Neural progenitor cell (in vitro differentiated cells): ENCODE results near the gene OLFM1. TPM values are rescaled to one million over a fixed set of nuclear protein-coding genes. Genes with fewer than 3 reads are reported as not detected.
A peak's percentile ranks its signal among the peaks of the same experiment; 100 is the strongest.

Experiments
- DNase-seq: peaks from one replicate; pipeline ENCODE4 v3.0.0-alpha.2; 2016; ENCODE audit warnings: low spot score
- H2AFZ ChIP-seq: fragments of 200-600 bp; sonication (generic); replicated peaks from 2 replicates; pipeline ENCODE4 v1.6.1; 2016; ENCODE audit warnings: antibody characterized with exemption
- H3F3A ChIP-seq: fragments of 200-600 bp; sonication (generic); 2 replicates; pipeline ENCODE4 v1.6.1; 2016; ENCODE audit warnings: antibody characterized with exemption, low read depth
- H3K27ac ChIP-seq: fragments of 200-600 bp; sonication (generic); 2 replicates; pipeline ENCODE4 v1.5.1; 2016; ENCODE audit warnings: mild to moderate bottlenecking
- H3K27me3 ChIP-seq: fragments of 200-600 bp; sonication (generic); 2 replicates; pipeline ENCODE4 v1.6.1; 2016; ENCODE audit warnings: mild to moderate bottlenecking, moderate library complexity
- H3K36me3 ChIP-seq: fragments of 200-600 bp; sonication (generic); 2 replicates; pipeline ENCODE4 v1.5.1; 2016
- H3K4me1 ChIP-seq: fragments of 200-600 bp; sonication (generic); 2 replicates; pipeline ENCODE4 v1.6.1; 2016; ENCODE audit warnings: mixed run types
- H3K4me2 ChIP-seq: fragments of 200-600 bp; sonication (generic); 2 replicates; pipeline ENCODE4 v1.6.1; 2016
- H3K4me3 ChIP-seq: fragments of 200-600 bp; sonication (generic); 2 replicates; pipeline ENCODE4 v1.5.1; 2016
- H3K79me2 ChIP-seq: fragments of 200-600 bp; sonication (generic); 2 replicates; pipeline ENCODE4 v1.6.1; 2016; ENCODE audit warnings: low read depth
- H3K9ac ChIP-seq: fragments of 200-600 bp; sonication (generic); 2 replicates; pipeline ENCODE4 v1.6.1; 2016
- H3K9me3 ChIP-seq: fragments of 200-600 bp; sonication (generic); 2 replicates; pipeline ENCODE4 v1.5.1; 2016; ENCODE audit warnings: low read depth
- H4K20me1 ChIP-seq: fragments of 200-600 bp; sonication (generic); 2 replicates; pipeline ENCODE4 v1.6.1; 2016; ENCODE audit warnings: low read depth
- H3K27ac Mint-ChIP-seq: 3 replicates; pipeline ENCODE4 v1.8.0; 2021; ENCODE audit warnings: mixed read lengths
- H3K27me3 Mint-ChIP-seq: 2 replicates; pipeline ENCODE4 v1.8.0; 2022; ENCODE audit warnings: low read depth, mild to moderate bottlenecking, inconsistent platforms, moderate library complexity, mixed read lengths; ENCODE audit not compliant: insufficient read depth
- H3K36me3 Mint-ChIP-seq: 3 replicates; pipeline ENCODE4 v1.8.0; 2021; ENCODE audit warnings: mixed read lengths
- H3K4me1 Mint-ChIP-seq: 3 replicates; pipeline ENCODE4 v1.8.0; 2021; ENCODE audit warnings: mixed read lengths
- H3K4me3 Mint-ChIP-seq: 3 replicates; pipeline ENCODE4 v1.8.0; 2021; ENCODE audit warnings: mild to moderate bottlenecking, moderate library complexity, mixed read lengths
- H3K9me3 Mint-ChIP-seq: 3 replicates; pipeline ENCODE4 v1.8.0; 2020; ENCODE audit warnings: mixed read lengths
- EZH2 ChIP-seq: fragments of 200-600 bp; sonication (generic); IDR thresholded peaks from 2 replicates; pipeline ENCODE4 v1.6.1; 2017; ENCODE audit warnings: antibody characterized with exemption, mild to moderate bottlenecking, moderate library complexity
- EZH2phosphoT487 ChIP-seq: fragments of 200-600 bp; sonication (generic); IDR thresholded peaks from 2 replicates; pipeline ENCODE4 v1.6.1; 2017; ENCODE audit warnings: antibody characterized with exemption
- total RNA-seq: library from RNA; depleted of rRNA; stranded (reverse); fragments of >200 nt; gene quantifications from 2 replicates; pipeline ENCODE4 v1.2.3, GENCODE V29; 2015; ENCODE audit warnings: low replicate concordance
- TF ChIP-seq, protein P1 (sequence below): fragments of 200-600 bp; sonication (generic); IDR thresholded peaks from 2 replicates; pipeline ENCODE4 v1.5.1; 2017; ENCODE audit warnings: antibody characterized with exemption, mild to moderate bottlenecking

OLFM1 gene
- total RNA-seq, 1 donor from 2014 or later = 4.0 TPM

DNA sequence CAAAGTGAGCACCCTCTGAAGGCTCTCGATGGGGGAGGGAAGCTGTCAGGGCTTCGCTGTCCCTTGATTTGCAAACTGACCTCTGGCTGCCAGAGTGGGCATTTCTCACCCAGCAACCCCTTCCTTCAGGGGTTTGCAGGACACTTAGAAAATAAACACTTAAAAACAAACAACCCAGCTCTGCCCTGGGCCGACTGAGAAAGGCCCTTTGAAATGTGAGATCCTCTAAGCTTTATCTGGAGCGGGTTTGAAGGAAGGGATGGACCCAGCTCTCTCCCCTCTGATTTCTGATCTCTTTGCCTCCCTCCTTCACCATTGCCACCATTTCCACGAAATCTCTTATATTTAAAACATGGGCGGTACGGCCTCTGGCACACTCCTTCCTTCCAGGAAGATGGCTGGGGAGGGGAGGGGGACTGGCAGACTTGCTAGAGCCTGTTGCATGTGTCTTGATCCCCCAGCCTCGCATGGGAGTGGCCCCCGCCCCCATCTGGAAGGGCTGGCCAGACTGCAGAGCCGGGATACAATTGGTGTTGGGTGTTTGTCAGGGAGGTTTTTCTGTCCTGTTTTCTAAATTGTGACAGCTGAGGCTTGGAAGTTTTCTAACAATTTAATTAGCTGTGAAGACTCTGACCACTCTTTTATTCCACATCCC, 20.2 kb downstream of the OLFM1 start:
- no peak overlapping the region for H3K9ac ChIP-seq
- peaks cover 12% of the 10 kb centered on the region for H3K4me1 ChIP-seq
- DNase-seq = no peak
- H3K9me3 ChIP-seq = no peaks in the 10 kb centered on the region
- no peaks in the 10 kb centered on the region for H3K36me3 ChIP-seq
- H4K20me1 ChIP-seq = no peaks in the 10 kb centered on the region
- H3K27me3 ChIP-seq = no peaks in the 10 kb centered on the region
- no peak overlapping the region for H3K27ac ChIP-seq
- Mint-ChIP-seq H3K36me3 (no peaks in the 10 kb centered on the region), H3K4me3 (no peak overlapping the region), H3K27ac (no peak overlapping the region), H3K27me3 (peaks cover 5% of the 10 kb centered on the region), H3K9me3 (no peaks in the 10 kb centered on the region), H3K4me1 (peaks cover 15% of the 10 kb centered on the region)
- TF ChIP-seq EZH2phosphoT487 (no peak), EZH2 (no peak)
- TF ChIP-seq, protein P1, sequence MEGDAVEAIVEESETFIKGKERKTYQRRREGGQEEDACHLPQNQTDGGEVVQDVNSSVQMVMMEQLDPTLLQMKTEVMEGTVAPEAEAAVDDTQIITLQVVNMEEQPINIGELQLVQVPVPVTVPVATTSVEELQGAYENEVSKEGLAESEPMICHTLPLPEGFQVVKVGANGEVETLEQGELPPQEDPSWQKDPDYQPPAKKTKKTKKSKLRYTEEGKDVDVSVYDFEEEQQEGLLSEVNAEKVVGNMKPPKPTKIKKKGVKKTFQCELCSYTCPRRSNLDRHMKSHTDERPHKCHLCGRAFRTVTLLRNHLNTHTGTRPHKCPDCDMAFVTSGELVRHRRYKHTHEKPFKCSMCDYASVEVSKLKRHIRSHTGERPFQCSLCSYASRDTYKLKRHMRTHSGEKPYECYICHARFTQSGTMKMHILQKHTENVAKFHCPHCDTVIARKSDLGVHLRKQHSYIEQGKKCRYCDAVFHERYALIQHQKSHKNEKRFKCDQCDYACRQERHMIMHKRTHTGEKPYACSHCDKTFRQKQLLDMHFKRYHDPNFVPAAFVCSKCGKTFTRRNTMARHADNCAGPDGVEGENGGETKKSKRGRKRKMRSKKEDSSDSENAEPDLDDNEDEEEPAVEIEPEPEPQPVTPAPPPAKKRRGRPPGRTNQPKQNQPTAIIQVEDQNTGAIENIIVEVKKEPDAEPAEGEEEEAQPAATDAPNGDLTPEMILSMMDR = no peak
- no peaks in the 10 kb centered on the region for H3F3A ChIP-seq
- H2AFZ ChIP-seq = no peak overlapping the region
- no peak overlapping the region for H3K4me3 ChIP-seq
- no peaks in the 10 kb centered on the region for H3K79me2 ChIP-seq
- H3K4me2 ChIP-seq = peak overlapping the region; percentile 49

DNA sequence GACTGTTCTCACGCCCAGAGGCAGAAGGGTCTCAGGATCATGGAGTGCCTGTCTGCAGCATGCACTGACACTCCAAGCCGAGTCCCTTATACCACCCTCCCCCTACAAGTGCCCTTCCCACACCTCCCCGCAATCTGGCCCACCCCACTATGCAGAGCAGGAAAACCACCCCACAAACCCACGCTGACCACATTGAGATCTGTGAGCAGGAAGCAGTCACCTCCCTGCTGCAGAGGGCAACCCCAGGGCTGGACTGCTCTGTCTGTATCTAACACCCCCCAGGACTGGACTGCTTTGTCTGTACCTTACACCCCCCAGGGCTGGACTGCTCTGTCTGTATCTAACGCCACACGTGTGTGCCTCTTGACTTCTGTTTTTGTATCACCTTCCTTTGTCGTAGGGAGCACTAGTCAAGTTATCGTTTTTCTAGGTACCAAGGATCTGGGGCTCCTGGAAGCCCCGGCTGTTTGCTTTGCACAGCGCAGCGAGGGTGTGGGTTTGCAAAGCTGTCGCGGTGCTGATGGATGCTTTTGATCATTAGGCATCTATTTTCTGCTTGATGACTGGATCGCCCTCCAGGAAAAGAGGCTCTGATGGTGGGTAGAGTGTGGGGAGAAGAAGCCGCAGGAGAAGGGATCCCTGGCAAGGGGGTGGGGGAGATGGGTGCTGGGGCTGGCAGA, 21.5 kb downstream of the OLFM1 start:
- no peak for TF ChIP-seq EZH2phosphoT487
- TF ChIP-seq EZH2 = no peak
- TF ChIP-seq, protein P1 = no peak
- H3K4me1 Mint-ChIP-seq = peaks cover 15% of the 10 kb centered on the region
- Histone ChIP-seq H3K36me3 (no peaks in the 10 kb centered on the region), H3K27me3 (no peaks in the 10 kb centered on the region), H3K4me2 (no peak overlapping the region), H3K4me1 (peaks cover 12% of the 10 kb centered on the region), H3K27ac (no peak overlapping the region), H3K9me3 (no peaks in the 10 kb centered on the region), H2AFZ (no peak overlapping the region), H3F3A (no peaks in the 10 kb centered on the region), H4K20me1 (no peaks in the 10 kb centered on the region), H3K4me3 (no peak overlapping the region), H3K79me2 (no peaks in the 10 kb centered on the region), H3K9ac (no peak overlapping the region)
- peak overlapping the region; percentile 11 for H3K27ac Mint-ChIP-seq
- H3K4me3 Mint-ChIP-seq = no peak overlapping the region
- H3K27me3 Mint-ChIP-seq = peaks cover 5% of the 10 kb centered on the region
- no peaks in the 10 kb centered on the region for H3K9me3 Mint-ChIP-seq
- no peaks in the 10 kb centered on the region for H3K36me3 Mint-ChIP-seq
- no peak for DNase-seq

DNA sequence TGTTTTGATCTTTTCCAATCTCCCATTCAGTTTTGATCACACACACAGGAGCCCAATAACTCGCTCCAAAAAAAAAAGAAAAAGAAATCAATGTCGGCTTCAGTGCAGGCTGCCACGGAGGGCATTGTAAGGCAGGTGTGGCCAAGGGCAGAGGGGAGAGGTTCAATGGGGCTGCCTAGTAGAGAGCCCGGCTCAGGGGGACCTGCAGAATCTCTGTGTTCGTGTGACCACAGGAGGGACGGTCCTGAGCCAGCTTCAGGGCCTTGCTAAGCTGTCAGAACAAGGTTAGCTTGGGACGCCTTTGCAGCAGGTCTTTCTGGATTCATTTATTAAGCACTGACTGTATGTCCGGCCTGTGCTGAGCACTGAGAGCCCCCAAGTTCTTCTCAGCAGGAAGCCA, 22.2 kb downstream of the OLFM1 start:
- Histone ChIP-seq H2AFZ (no peak overlapping the region), H3K9me3 (no peaks in the 10 kb centered on the region), H3K4me1 (peaks cover 12% of the 10 kb centered on the region), H3K9ac (no peak overlapping the region), H4K20me1 (no peaks in the 10 kb centered on the region), H3K79me2 (no peaks in the 10 kb centered on the region), H3F3A (no peaks in the 10 kb centered on the region), H3K27ac (no peak overlapping the region), H3K4me3 (no peak overlapping the region), H3K36me3 (no peaks in the 10 kb centered on the region), H3K4me2 (no peak overlapping the region), H3K27me3 (no peaks in the 10 kb centered on the region)
- DNase-seq = no peak
- no peaks in the 10 kb centered on the region for H3K9me3 Mint-ChIP-seq
- TF ChIP-seq EZH2phosphoT487 = no peak
- TF ChIP-seq, protein P1 = no peak
- TF ChIP-seq EZH2 = no peak
- peaks cover 5% of the 10 kb centered on the region for H3K27me3 Mint-ChIP-seq
- no peaks in the 10 kb centered on the region for H3K36me3 Mint-ChIP-seq
- H3K27ac Mint-ChIP-seq = no peak overlapping the region
- peaks cover 15% of the 10 kb centered on the region for H3K4me1 Mint-ChIP-seq
- no peak overlapping the region for H3K4me3 Mint-ChIP-seq
